Fibroblast of villous mesenchyme (primary cell): ENCODE measurements around the gene ZRANB1. TPM values are rescaled to one million over a fixed set of nuclear protein-coding genes. Genes with fewer than 3 reads are reported as not detected.

Source experiments
- DNase-seq: peaks from one replicate; pipeline ENCODE4 v3.0.0-alpha.2; 2010; ENCODE audit warnings: low read depth
- H3K4me3 ChIP-seq: 2 replicates; pipeline ENCODE4 v1.5.1; 2011; ENCODE audit warnings: low read depth, mild to moderate bottlenecking, low read length
- total RNA-seq: library from RNA; depleted of rRNA; stranded (reverse); fragments of >200 nt; gene quantifications from 2 replicates; pipeline ENCODE4 v1.2.3, GENCODE V29; 2012
- TF ChIP-seq, protein P1 (sequence below): IDR thresholded peaks from 2 replicates; pipeline ENCODE4 v1.5.1; 2012; ENCODE audit warnings: low read depth, mild to moderate bottlenecking, low read length; ENCODE audit not compliant: insufficient read depth

Gene ZRANB1
- total RNA-seq, 1 donor, result 37.1 TPM

DNA sequence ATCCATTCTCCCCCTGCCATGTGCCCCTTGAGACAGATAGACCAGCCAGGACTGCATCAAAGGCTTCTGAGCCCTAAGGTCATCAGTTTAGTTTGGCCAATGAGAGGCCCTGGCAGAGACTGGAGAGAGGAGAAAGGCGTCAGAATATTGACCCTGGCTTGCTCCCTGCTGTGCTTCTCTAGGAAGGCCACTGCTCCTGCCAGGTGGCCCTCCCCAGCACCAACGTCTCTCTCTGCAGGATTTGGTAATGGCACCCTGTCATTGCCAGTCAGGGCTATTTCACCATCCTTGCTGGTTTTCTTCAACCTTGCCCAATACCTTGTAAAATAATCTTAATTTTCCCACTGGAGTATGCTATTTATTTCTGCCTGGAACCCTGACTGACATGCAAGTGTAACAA lies 38.8 kb upstream of the ZRANB1 start:
- peak; percentile 55 for DNase-seq
- TF ChIP-seq, protein P1, sequence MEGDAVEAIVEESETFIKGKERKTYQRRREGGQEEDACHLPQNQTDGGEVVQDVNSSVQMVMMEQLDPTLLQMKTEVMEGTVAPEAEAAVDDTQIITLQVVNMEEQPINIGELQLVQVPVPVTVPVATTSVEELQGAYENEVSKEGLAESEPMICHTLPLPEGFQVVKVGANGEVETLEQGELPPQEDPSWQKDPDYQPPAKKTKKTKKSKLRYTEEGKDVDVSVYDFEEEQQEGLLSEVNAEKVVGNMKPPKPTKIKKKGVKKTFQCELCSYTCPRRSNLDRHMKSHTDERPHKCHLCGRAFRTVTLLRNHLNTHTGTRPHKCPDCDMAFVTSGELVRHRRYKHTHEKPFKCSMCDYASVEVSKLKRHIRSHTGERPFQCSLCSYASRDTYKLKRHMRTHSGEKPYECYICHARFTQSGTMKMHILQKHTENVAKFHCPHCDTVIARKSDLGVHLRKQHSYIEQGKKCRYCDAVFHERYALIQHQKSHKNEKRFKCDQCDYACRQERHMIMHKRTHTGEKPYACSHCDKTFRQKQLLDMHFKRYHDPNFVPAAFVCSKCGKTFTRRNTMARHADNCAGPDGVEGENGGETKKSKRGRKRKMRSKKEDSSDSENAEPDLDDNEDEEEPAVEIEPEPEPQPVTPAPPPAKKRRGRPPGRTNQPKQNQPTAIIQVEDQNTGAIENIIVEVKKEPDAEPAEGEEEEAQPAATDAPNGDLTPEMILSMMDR, result no peak
- no peak overlapping the region for H3K4me3 ChIP-seq

DNA sequence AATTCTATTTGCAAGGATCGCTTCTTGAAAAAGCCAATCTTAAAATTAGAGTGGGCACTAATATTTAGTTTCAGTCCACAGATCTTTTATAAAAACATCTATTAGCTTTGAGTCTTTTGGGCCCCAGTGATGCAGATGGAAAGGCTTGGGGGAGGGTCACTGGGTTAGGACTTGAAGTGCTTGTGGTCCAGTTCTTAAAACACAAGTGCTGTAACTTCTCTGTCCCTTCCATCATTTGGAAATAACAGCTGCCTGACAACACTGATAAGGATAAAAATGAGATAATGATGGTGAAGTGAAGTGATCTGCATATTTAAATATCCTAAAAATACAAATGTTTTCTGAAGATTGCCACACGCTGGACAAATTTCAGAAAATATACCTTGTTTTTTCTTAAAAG lies 37.1 kb upstream of the ZRANB1 start:
- H3K4me3 ChIP-seq, result no peak overlapping the region
- TF ChIP-seq, protein P1, result no peak
- peak; percentile 28 for DNase-seq

DNA sequence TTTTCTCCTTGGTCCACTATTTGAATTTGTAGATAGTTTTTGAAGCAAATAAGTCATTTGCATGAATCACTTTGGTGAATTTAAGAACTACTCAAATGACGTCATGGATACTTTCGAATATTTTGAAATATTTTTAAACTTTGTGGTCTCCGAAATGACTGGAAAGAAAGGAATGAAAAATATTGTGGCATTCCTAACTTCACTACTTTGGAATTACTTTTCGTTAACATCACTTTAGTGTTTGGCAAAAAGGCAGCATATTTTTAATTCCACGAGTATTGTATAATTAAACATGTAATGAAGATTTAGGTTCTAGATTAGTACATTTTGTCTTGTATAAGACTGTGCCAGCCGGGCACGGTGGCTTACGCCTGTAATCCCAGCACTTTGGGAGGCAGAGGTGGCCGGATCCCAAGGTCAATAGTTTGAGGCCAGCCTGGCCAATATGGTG lies 35.3 kb upstream of the ZRANB1 start:
- TF ChIP-seq, protein P1, result no peak
- H3K4me3 ChIP-seq, result no peak overlapping the region
- peak; percentile 89 for DNase-seq

DNA sequence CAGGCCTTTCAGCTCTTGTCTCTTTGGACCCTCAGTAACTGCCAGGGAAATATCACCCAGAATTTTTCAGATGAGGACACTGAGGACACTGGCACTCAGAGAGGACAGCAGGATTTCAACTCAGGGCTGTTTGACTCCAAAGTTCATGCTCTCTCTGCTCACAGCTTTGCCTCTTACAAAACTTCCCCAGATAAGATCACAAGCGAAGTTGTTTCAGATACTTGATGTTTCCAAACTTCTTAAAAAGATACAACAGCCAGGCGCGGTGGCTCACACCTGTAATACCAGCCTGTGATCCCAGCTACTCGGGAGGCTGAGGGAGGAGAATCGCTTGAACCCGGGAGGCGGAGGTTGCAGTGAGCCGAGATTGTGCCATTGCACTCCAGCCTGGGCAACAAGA lies 32.4 kb upstream of the ZRANB1 start:
- H3K4me3 ChIP-seq, result no peak overlapping the region
- no peak for DNase-seq
- TF ChIP-seq, protein P1, result no peak

DNA sequence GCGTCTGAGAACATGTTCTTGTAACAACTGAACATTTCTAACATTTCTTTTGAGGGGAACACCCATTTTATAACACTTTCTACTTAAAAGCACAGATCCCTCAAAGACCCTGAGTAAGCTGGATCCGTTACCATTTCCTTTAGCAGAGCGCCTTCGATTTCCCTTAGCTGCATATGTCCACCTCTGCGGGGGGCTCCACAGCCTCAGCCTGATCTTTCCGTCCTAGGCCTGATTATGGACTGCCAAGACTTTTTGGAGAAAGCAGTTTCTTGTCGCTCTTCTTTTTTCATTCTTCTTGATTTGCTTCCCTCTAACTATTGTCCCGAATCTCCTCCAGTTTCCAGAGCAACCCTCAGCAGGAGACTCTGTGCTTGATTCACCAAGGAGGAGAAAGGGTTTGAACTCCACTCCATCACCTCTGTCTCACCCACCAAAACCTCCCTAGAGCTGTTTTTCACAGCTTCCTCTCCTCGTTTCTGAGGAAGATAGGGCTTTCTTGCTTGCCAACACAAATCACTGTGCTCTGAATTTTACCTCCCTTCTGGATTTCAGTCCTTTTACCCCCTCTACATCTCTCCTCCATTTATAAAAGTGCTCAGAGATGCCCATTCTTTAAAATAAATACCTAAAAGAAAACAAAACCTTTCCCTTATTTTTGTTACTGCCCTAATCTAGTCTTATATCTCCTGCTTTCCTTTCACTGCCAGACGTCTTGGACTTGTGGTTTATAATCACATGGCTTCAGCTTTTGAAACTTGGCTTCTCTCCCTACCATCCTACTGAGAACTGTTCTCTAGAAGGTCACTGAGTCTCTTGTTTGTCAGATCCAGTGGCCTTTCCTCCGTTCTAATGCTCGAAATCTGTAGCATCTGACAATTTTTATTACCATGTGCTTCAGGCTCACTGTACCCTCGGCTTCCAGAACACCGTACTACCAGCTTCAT lies 30.5 kb upstream of the ZRANB1 start:
- H3K4me3 ChIP-seq, result peak overlapping the region; percentile 8
- TF ChIP-seq, protein P1, result no peak
- peak; percentile 88 for DNase-seq

DNA sequence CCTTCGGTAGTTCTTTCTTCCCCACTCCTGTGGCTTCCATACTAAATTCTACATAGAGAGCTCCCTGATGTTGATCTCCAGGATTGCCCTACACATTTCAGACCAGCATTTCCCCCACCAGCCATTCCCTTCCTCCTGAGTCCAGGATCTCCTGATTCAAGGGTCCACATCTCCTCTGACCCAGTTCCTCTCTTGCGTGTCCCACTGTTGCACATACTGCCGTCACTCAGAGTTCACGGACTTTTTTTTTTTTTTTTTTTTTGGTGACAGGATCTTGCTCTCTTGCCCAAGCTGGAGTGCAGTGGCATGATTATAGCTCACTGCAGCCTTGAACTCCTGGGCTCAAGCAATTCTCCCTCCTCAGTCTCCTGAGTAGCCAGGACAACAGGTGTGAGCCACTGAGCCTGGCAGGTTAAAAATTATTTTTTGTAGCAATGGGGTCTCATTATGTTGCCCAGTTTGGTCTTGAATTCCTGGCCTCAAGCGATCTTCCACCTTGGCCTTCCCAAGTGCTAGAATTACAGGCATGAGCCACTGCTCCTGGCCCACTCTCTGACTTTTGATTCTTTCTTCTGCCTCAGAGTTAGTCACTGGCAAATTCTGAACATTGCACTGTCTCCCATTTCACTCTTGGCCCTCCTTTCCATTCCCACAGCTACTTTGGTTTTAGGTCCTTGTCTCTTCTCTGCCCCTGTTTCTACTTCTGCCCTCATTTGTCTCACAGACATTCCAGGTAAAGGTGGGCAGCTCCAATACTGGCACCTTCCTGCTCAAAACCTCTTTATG lies 29.6 kb upstream of the ZRANB1 start:
- H3K4me3 ChIP-seq, result no peak overlapping the region
- no peak for DNase-seq
- TF ChIP-seq, protein P1, result no peak
